HepG2 (cell line): ENCODE measurements around the gene SIK3. TPM values are rescaled to one million over a fixed set of nuclear protein-coding genes. Genes with fewer than 3 reads are reported as not detected.

Experiments used
- AKNA ChIP-seq: sonication (generic); formaldehyde crosslinking; IDR thresholded peaks from 2 replicates; pipeline ENCODE4 v1.4.0; 2020; ENCODE audit warnings: missing genetic modification reagents, borderline replicate concordance
- FOSL1 ChIP-seq: sonication (generic); formaldehyde crosslinking; IDR thresholded peaks from 2 replicates; pipeline ENCODE4 v1.9.0; 2021; ENCODE audit warnings: missing genetic modification reagents, borderline replicate concordance
- GATAD1 ChIP-seq: IDR thresholded peaks from 2 replicates; pipeline ENCODE4 v1.6.1; 2016; ENCODE audit warnings: missing genetic modification reagents, missing compliant biosample characterization
- GATAD2A ChIP-seq: IDR thresholded peaks from 2 replicates; pipeline ENCODE4 v1.6.1; 2016
- GLI4 ChIP-seq: sonication (generic); formaldehyde crosslinking; IDR thresholded peaks from 2 replicates; pipeline ENCODE4 v1.5.1; 2020; ENCODE audit warnings: missing genetic modification reagents, mild to moderate bottlenecking, moderate library complexity, borderline replicate concordance
- GTF3A ChIP-seq: sonication (generic); formaldehyde crosslinking; conservative IDR thresholded peaks from 2 replicates; pipeline ENCODE4 v1.4.0; 2020; ENCODE audit warnings: mild to moderate bottlenecking, missing genetic modification reagents
- HES4 ChIP-seq: sonication (generic); formaldehyde crosslinking; IDR thresholded peaks from 2 replicates; pipeline ENCODE4 v1.9.0; 2021; ENCODE audit warnings: mild to moderate bottlenecking, missing genetic modification reagents, borderline replicate concordance
- HMGA1 ChIP-seq: sonication (generic); formaldehyde crosslinking; conservative IDR thresholded peaks from 2 replicates; pipeline ENCODE4 v1.4.0; 2020; ENCODE audit warnings: missing genetic modification reagents
- KDM5A ChIP-seq: fragments of 200-600 bp; sonication (generic); IDR thresholded peaks from 2 replicates; pipeline ENCODE4 v1.7.0; 2018; ENCODE audit warnings: antibody characterized with exemption, mild to moderate bottlenecking, low read length, borderline replicate concordance
- KDM5B ChIP-seq: sonication (generic); formaldehyde crosslinking; IDR thresholded peaks from 2 replicates; pipeline ENCODE4 v1.4.0; 2020; ENCODE audit warnings: missing genetic modification reagents, mild to moderate bottlenecking, borderline replicate concordance
- MAZ ChIP-seq, 2 experiments: sonication (generic) in 1 of 2; formaldehyde crosslinking in 1 of 2; IDR thresholded peaks; 2 replicates each; pipeline versions ENCODE4 v1.5.0 to v1.6.1; 2012 to 2020; ENCODE audit warnings: low read depth in 2 of 2, mild to moderate bottlenecking in 2 of 2, borderline replicate concordance in 1 of 2, improper control_type of control experiment in 1 of 2, low read length in 1 of 2, missing genetic modification reagents in 1 of 2, moderate library complexity in 1 of 2
- MLLT10 ChIP-seq: sonication (generic); formaldehyde crosslinking; IDR thresholded peaks from 2 replicates; pipeline ENCODE4 v1.4.0; 2020; ENCODE audit warnings: missing genetic modification reagents
- NR2C2 ChIP-seq: sonication (generic); formaldehyde crosslinking; IDR thresholded peaks from 2 replicates; pipeline ENCODE4 v1.4.0; 2020; ENCODE audit warnings: missing genetic modification reagents, mild to moderate bottlenecking, moderate library complexity, borderline replicate concordance
- RAD21 ChIP-seq: fragments of 450-650 bp; formaldehyde crosslinking; IDR thresholded peaks from 2 replicates; pipeline ENCODE4 v1.5.0; 2020; ENCODE audit warnings: mild to moderate bottlenecking
- SOX5 ChIP-seq: IDR thresholded peaks from 2 replicates; pipeline ENCODE4 v1.6.1; 2016; ENCODE audit warnings: borderline replicate concordance
- SRF ChIP-seq: IDR thresholded peaks from 2 replicates; pipeline ENCODE4 v1.6.1; 2011; ENCODE audit warnings: mild to moderate bottlenecking, low read depth, low read length, moderate library complexity
- TCF12 ChIP-seq, 2 experiments: fragments of 450-650 bp in 1 of 2; sonication (generic) in 1 of 2; formaldehyde crosslinking in 1 of 2; IDR thresholded peaks; 2 replicates each; pipeline versions ENCODE4 v1.6.1 to v1.8.0; 2017 to 2022; ENCODE audit warnings: antibody characterized with exemption in 1 of 2, mild to moderate bottlenecking in 1 of 2, missing genetic modification reagents in 1 of 2, moderate library complexity in 1 of 2
- TMF1 ChIP-seq: sonication (generic); formaldehyde crosslinking; IDR thresholded peaks from 2 replicates; pipeline ENCODE4 v1.8.1; 2022; ENCODE audit warnings: low read depth, missing genetic modification reagents
- ZBTB1 ChIP-seq: sonication (generic); formaldehyde crosslinking; IDR thresholded peaks from 2 replicates; pipeline ENCODE4 v1.4.0; 2020; ENCODE audit warnings: missing genetic modification reagents, borderline replicate concordance
- ZNF282 ChIP-seq: fragments of 450-650 bp; IDR thresholded peaks from 2 replicates; pipeline ENCODE4 v1.6.1; 2018; ENCODE audit not compliant: partially characterized antibody
- ZNF333 ChIP-seq: sonication (generic); formaldehyde crosslinking; IDR thresholded peaks from 2 replicates; pipeline ENCODE4 v1.4.0; 2020; ENCODE audit warnings: mild to moderate bottlenecking, missing genetic modification reagents, borderline replicate concordance
- ZNF501 ChIP-seq: sonication (generic); formaldehyde crosslinking; IDR thresholded peaks from 2 replicates; pipeline ENCODE4 v1.5.1; 2020; ENCODE audit warnings: mild to moderate bottlenecking, moderate library complexity, missing genetic modification reagents
- ZNF605 ChIP-seq: sonication (generic); formaldehyde crosslinking; IDR thresholded peaks from 2 replicates; pipeline ENCODE4 v1.8.0; 2022; ENCODE audit warnings: mild to moderate bottlenecking, missing genetic modification reagents
- ZNF672 ChIP-seq: sonication (generic); formaldehyde crosslinking; IDR thresholded peaks from 2 replicates; pipeline ENCODE4 v1.8.1; 2022; ENCODE audit warnings: missing genetic modification reagents
- ZNF781 ChIP-seq: sonication (generic); formaldehyde crosslinking; IDR thresholded peaks from 2 replicates; pipeline ENCODE4 v1.5.1; 2020; ENCODE audit warnings: borderline replicate concordance, mild to moderate bottlenecking, missing genetic modification reagents; ENCODE audit errors: not compliant biosample characterization
- polyA plus RNA-seq, 8 experiments: library from polyadenylated mRNA; depleted of rRNA in 3 of 8; stranded (reverse) in 7 of 8; unstranded in 1 of 8; fragments of >200 nt; fragmentation: Illumina TruSeq in 4 of 8; extraction: Trizol in 4 of 8; gene quantifications; 2 replicates each; pipeline versions ENCODE4 v1.2.1 to v1.2.3, GENCODE V29; 2011 to 2016; ENCODE audit warnings: low read depth in 4 of 8, missing spikeins in 1 of 8, mixed read lengths in 1 of 8; ENCODE audit not compliant: insufficient read depth in 1 of 8
- total RNA-seq, 5 experiments: library from RNA; depleted of rRNA; stranded (reverse); fragments of >200 nt; fragmentation: Illumina TruSeq; extraction: Trizol; gene quantifications; 2 replicates each; pipeline ENCODE4 v1.2.3, GENCODE V29; 2016; ENCODE audit warnings: low read depth in 1 of 5

The SIK3 gene
- total and polyA plus RNA-seq, 2 of the 13 experiments (the other 11 are each of a cell fraction or from before 2014, with no cell fraction given): 5.7 to 9.8 TPM

GRCh38 chr11:116823031-116823843 lies 275.0 kb downstream of the SIK3 start, which contains the start of gene APOA4 (continued):
- TF ChIP-seq GTF3A (no peak), RAD21 (CRISPR knock-in tag) (no peak), ZNF605 (CRISPR knock-in tag) (no peak), FOSL1 (CRISPR knock-in tag) (no peak), GATAD2A (0 out of 2 replicates have a peak, but pooled peaks have one; percentile 22), GLI4 (CRISPR knock-in tag) (0 out of 2 replicates have a peak, but pooled peaks have one; percentile 45), SOX5 (no peak), SRF (no peak), ZNF282 (no peak), HMGA1 (CRISPR knock-in tag) (no peak), GATAD1 (CRISPR knock-in tag) (no peak), TCF12 (IDR thresholded peaks at IDR 0.05) (no peak), TCF12 (CRISPR knock-in tag; IDR thresholded peaks at IDR 0.05) (no peak), ZNF501 (CRISPR knock-in tag) (peak; percentile 49; the same call in 1 of the 2 replicates), ZNF672 (CRISPR knock-in tag) (no peak), HES4 (peak; percentile 55; the same call in 1 of the 2 replicates), MAZ (IDR thresholded peaks at IDR 0.05; ENCODE audit: borderline replicate concordance, low read depth, low read length) (no peak), MAZ (CRISPR knock-in tag; IDR thresholded peaks at IDR 0.05; ENCODE audit: low read depth) (no peak), TMF1 (0 out of 2 replicates have a peak, but pooled peaks have one; percentile 29), KDM5B (CRISPR knock-in tag) (peak; percentile 40; the same call in 1 of the 2 replicates), NR2C2 (CRISPR knock-in tag) (no peak), KDM5A (no peak), ZNF781 (CRISPR knock-in tag) (no peak), ZBTB1 (CRISPR knock-in tag) (no peak), MLLT10 (CRISPR knock-in tag) (no peak), AKNA (CRISPR knock-in tag) (no peak), ZNF333 (CRISPR knock-in tag) (no peak)
